Thoracic aorta (tissue), 2 donors: ENCODE measurements around the gene TDP2. TPM values are rescaled to one million over a fixed set of nuclear protein-coding genes. Genes with fewer than 3 reads are reported as not detected.
"Not testable (repeated sequence)": the region's sequence is repeated elsewhere in the genome, so short reads cannot be mapped to it uniquely, and the experiment has no call there.

Source experiments
- ATAC-seq: fragments of 150-250 bp; one replicate; pipeline ENCODE4 v1.8.0; 2017; ENCODE audit warnings: low read depth; ENCODE audit not compliant: insufficient number of reproducible peaks, low FRiP score
- DNase-seq: peaks from one replicate; pipeline ENCODE4 v3.0.0-alpha.2; 2020; ENCODE audit warnings: low spot score
- H3K27ac ChIP-seq, 2 donors: fragments of 200-600 bp; sonication (generic); 1 replicate in 1 of 2; 2 replicates in 1 of 2; pipeline ENCODE4 v1.5.1; 2016; ENCODE audit warnings: mild to moderate bottlenecking in 2 of 2, moderate library complexity in 2 of 2
- H3K27me3 ChIP-seq: fragments of 200-600 bp; sonication (generic); replicated peaks from 2 replicates; pipeline ENCODE4 v1.6.0; 2016; ENCODE audit warnings: mild to moderate bottlenecking; ENCODE audit not compliant: insufficient read depth
- H3K36me3 ChIP-seq: fragments of 200-600 bp; sonication (generic); one replicate; pipeline ENCODE4 v1.5.1; 2016
- H3K4me1 ChIP-seq, 2 donors: fragments of 200-600 bp; sonication (generic); 1 replicate in 1 of 2; 2 replicates in 1 of 2; pipeline versions ENCODE4 v1.5.1 to v1.6.0; 2016; ENCODE audit warnings: low read depth in 2 of 2, mild to moderate bottlenecking in 1 of 2; ENCODE audit not compliant: control insufficient read depth in 1 of 2
- H3K4me3 ChIP-seq: fragments of 200-600 bp; sonication (generic); 2 replicates; pipeline ENCODE4 v1.5.1; 2016; ENCODE audit warnings: mild to moderate bottlenecking
- H3K9me3 ChIP-seq: fragments of 200-600 bp; sonication (generic); 2 replicates; pipeline ENCODE4 v1.5.1; 2016
- total RNA-seq, 2 donors: library from RNA; depleted of rRNA; stranded (reverse); fragments of >200 nt; gene quantifications; one replicate each; pipeline versions ENCODE4 v1.1.0 to v1.2.3, GENCODE V29; 2016
- TF ChIP-seq, protein P1 (sequence below): fragments of 200-600 bp; sonication (generic); IDR thresholded peaks from one replicate; pipeline ENCODE4 v1.5.1; 2019; ENCODE audit warnings: antibody characterized with exemption

TDP2 gene
- total RNA-seq, 2 donors from 2014 or later: 31.1 to 40.3 TPM

- H3K4me3 ChIP-seq: peak overlapping the region; percentile 93
- H3K36me3 ChIP-seq: peaks cover 4% of the 10 kb centered on the region
- TF ChIP-seq, protein P1, sequence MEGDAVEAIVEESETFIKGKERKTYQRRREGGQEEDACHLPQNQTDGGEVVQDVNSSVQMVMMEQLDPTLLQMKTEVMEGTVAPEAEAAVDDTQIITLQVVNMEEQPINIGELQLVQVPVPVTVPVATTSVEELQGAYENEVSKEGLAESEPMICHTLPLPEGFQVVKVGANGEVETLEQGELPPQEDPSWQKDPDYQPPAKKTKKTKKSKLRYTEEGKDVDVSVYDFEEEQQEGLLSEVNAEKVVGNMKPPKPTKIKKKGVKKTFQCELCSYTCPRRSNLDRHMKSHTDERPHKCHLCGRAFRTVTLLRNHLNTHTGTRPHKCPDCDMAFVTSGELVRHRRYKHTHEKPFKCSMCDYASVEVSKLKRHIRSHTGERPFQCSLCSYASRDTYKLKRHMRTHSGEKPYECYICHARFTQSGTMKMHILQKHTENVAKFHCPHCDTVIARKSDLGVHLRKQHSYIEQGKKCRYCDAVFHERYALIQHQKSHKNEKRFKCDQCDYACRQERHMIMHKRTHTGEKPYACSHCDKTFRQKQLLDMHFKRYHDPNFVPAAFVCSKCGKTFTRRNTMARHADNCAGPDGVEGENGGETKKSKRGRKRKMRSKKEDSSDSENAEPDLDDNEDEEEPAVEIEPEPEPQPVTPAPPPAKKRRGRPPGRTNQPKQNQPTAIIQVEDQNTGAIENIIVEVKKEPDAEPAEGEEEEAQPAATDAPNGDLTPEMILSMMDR: no peak
- peak overlapping the region; percentile 84 to 94 for H3K27ac ChIP-seq
- peak; percentile 7 for ATAC-seq
- no peak for DNase-seq
- no peaks in the 10 kb centered on the region for H3K27me3 ChIP-seq
- no peaks in the 10 kb centered on the region for H3K9me3 ChIP-seq
- H3K4me1 ChIP-seq: peaks cover 12 to 32% of the 10 kb centered on the region in 2 donors
These were observed 692 bp upstream of the TDP2 start for GRCh38 chr6:24667378-24667803.

- H3K4me3 ChIP-seq: peak overlapping the region; percentile 93
- H3K4me1 ChIP-seq: peaks cover 12 to 32% of the 10 kb centered on the region in 2 donors
- TF ChIP-seq, protein P1: no peak
- H3K27ac ChIP-seq: peak overlapping the region; percentile 84 to 94
- H3K9me3 ChIP-seq: no peaks in the 10 kb centered on the region
- ATAC-seq (peak; percentile 23), DNase-seq (peak; percentile 5)
- peaks cover 4% of the 10 kb centered on the region for H3K36me3 ChIP-seq
- no peaks in the 10 kb centered on the region for H3K27me3 ChIP-seq
These were observed 530 bp downstream of the TDP2 start for GRCh38 chr6:24666097-24666640.

GRCh38 chr6:24664046-24664987 is 2.4 kb downstream of the TDP2 start:
- Histone ChIP-seq H3K36me3 (peaks cover 4% of the 10 kb centered on the region), H3K27ac (no peak overlapping the region), H3K4me3 (peak overlapping the region; percentile 93), H3K4me1 (peaks cover 12 to 36% of the 10 kb centered on the region in 2 donors), H3K9me3 (no peaks in the 10 kb centered on the region), H3K27me3 (no peaks in the 10 kb centered on the region)
- no peak for ATAC-seq
- DNase-seq: no peak
- TF ChIP-seq, protein P1: no peak

DNA sequence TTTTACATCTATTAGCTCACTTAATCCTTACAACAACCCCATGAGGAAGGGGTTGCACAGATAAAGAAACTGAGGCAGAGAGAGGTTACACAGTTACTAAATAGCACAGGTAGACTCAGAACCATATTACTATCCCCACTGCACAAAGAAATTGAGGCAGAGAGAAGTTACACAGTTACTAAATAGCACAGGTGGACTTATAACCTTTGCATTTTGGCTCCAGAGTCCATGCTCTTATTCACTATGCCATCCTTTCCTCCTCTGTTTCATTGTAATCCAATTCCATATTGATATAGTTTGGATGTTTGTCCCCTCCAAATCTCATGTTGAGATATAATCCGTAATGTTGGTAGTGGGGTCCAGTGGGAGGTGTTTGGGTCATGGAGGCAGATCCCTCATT is 3.5 kb downstream of the TDP2 start:
- ATAC-seq (no peak), DNase-seq (no peak)
- TF ChIP-seq, protein P1: no peak
- Histone ChIP-seq H3K4me3 (no peak overlapping the region), H3K9me3 (no peaks in the 10 kb centered on the region), H3K27ac (no peak overlapping the region), H3K27me3 (no peaks in the 10 kb centered on the region), H3K4me1 (peaks cover 12 to 32% of the 10 kb centered on the region in 2 donors), H3K36me3 (peaks cover 4% of the 10 kb centered on the region)

- Histone ChIP-seq H3K4me3 (no peak overlapping the region), H3K4me1 (peaks cover 6 to 24% of the 10 kb centered on the region in 2 donors), H3K27me3 (no peaks in the 10 kb centered on the region), H3K9me3 (no peaks in the 10 kb centered on the region), H3K36me3 (peaks cover 4% of the 10 kb centered on the region), H3K27ac (no peak overlapping the region)
- TF ChIP-seq, protein P1: no peak
- DNase-seq (no peak), ATAC-seq (no peak)
These were observed 4.5 kb downstream of the TDP2 start for GRCh38 chr6:24662236-24662635.

DNA sequence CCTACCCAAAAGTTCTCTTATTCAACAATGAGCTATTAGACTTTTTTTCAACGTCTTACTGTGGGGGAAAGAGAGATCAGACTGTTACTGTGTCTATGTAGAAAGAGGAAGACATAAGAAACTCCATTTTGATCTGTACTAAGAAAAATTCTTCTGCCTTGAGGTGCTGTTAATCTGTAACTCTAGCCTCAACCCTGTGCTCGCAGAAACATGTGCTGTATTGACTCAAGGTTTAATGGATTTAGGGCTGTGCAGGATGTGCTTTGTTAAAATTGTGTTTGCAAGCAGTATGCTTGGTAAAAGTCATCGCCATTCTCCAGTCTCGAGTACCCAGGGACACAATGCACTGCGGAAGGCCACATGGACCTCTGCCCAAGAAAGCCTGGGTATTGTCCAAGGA is 4.9 kb downstream of the TDP2 start:
- not testable (repeated sequence) for H3K4me3 ChIP-seq, H3K36me3 ChIP-seq, H3K27ac ChIP-seq, ATAC-seq, H3K27me3 ChIP-seq, H3K9me3 ChIP-seq, DNase-seq
- peaks cover 6 to 24% of the 10 kb centered on the region in 2 donors for H3K4me1 ChIP-seq
